Medulla oblongata (tissue), 1 donor: ENCODE results near the gene PBX4.
"Not testable (repeated sequence)": the region's sequence is repeated elsewhere in the genome, so short reads cannot be mapped to it uniquely, and the experiment has no call there.

Source experiments
- DNase-seq: peaks from one replicate; pipeline ENCODE4 v3.0.0-alpha.2; 2015; ENCODE audit errors: extremely low spot score

Gene PBX4

GRCh38 chr19:19627621-19628500 is 9.4 kb upstream of the PBX4 start, which contains the start of gene LPAR2:
LPAR2 (minus strand) TSS chr19:19628220; CDS start chr19:19627275, 945 bp downstream.
- DNase-seq, result no peak

DNA sequence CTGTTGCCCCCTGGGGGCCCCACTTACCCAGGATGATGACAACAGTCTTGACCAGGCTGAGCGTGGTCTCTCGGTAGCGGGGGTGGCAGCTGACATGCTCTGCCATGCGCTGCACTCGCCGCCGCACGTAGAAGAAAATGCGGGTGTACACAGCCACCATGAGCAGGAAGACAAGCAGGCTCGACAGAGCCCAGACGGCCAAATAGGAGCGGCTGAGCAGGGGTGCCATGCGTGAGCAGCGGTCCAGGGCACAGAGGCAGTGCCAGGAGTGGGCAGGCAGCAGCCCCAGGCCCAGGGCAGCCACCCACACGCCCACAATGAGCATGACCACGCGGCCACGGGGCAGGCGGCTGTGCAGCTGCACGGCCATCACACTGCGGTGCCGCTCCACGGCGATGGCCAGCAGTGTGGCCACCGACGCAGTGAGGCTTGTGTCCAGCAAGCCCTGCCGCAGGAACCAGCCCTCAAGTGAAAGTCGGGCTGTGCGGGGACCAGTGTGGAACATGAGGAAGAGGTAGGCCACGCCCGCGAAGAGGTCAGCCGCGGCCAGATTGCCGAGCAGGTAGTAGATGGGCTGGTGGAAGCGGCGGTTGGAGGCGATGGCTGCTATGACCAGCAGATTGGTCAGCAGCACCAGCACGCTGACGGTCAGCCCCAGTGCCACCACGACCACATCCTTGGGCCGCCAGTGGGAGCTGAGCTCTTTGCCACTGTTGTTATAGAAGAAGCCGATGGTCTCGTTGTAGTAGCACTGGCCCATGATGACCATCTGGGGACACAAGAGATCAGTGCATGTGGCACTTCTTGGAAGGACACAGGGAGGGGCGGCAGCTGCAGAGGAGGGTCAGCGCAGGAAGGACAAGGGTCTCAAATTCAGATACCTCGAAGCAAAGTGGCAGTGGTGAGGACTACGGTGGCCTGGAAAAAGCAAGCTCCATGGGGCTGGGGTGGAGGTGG is 8.3 kb upstream of the PBX4 start:
- DNase-seq, result no peak

DNA sequence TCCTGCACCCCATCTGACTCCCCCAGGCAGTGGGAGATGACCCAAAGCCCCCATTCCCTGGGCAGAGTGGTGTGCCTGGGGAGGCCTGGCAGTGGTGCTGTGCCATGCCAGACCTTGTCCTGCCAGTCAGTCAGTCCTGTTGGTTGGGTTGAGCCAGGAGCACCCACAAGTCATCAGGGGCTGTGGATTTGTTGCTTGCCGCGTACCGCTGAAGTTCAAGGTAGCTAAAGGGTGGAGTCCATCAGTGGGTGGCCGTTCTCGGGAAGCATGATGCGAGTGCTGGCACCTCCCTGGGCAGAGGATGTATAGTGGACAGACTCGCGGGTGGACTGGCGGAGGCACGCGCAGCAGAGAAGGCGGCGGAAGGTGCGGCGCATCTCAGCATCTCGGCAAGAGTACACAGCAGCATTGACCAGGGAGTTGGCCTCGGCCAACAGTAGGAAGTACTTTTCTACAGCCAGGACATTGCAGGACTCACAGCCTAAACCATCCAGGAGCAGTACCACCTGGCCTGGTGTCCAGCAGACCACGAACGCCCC is 5.6 kb upstream of the PBX4 start:
- no peak for DNase-seq

DNA sequence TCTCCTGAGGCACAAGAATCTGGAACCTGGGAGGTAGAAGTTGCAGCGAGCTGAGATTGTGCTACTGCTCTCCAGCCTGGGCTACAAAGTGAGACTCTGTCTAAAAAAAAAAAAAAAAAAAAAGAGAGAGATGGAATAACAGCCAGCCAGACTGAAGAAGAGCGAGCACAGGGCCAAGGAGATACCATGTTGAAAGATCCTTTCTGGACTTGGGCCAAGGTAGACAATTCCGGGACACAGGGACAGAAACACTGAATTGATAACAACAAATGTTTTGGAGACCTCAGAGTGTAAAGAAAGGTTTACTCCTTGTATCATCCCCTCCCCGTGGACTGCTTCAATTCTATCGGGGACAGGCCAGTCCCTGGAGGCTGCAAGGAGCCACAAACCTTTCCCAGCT is 4.9 kb upstream of the PBX4 start:
- no peak for DNase-seq

DNA sequence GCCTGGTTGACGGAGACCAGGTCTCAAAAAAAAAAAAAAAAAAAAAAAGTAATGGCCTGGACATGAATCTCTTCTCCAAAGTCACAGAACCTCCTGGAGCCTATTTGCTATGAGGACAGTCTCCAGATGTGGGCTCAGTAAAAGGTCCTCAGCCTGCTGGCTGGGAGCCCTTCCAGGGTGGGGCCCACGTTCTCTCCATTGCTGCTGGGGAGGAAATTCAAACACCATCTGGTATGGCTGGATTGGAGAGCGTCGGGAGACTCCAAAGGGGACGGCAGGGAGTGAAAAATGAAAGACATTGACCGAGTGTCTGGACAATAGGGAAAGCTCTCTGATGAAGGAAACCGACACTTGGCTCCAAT is 1.3 kb upstream of the PBX4 start:
- no peak for DNase-seq

GRCh38 chr19:19619181-19619848 is 828 bp upstream of the PBX4 start:
- no peak for DNase-seq

DNA sequence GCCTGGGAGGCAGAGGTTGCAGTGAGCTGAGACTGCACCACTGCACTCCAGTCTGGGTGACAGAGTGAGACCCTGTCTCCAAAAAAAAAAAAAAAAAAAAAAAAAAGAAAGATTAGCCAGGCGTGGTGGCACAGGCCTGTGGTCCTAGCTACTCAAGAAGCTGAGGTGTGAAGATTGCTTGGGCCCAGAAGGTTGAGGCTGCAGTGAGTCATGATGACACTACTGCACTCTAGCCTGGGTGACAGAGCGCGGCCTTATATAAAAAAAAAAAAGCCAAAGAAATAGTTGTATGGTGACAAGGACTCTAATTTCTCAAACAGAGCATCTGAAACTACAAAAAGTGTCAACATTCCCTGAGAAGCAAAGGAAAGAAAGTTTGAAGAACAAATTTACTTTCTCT is 3.4 kb downstream of the PBX4 start:
- DNase-seq, result no peak

- DNase-seq, result no peak
These were observed 5.0 kb downstream of the PBX4 start for GRCh38 chr19:19613506-19613905.

DNA sequence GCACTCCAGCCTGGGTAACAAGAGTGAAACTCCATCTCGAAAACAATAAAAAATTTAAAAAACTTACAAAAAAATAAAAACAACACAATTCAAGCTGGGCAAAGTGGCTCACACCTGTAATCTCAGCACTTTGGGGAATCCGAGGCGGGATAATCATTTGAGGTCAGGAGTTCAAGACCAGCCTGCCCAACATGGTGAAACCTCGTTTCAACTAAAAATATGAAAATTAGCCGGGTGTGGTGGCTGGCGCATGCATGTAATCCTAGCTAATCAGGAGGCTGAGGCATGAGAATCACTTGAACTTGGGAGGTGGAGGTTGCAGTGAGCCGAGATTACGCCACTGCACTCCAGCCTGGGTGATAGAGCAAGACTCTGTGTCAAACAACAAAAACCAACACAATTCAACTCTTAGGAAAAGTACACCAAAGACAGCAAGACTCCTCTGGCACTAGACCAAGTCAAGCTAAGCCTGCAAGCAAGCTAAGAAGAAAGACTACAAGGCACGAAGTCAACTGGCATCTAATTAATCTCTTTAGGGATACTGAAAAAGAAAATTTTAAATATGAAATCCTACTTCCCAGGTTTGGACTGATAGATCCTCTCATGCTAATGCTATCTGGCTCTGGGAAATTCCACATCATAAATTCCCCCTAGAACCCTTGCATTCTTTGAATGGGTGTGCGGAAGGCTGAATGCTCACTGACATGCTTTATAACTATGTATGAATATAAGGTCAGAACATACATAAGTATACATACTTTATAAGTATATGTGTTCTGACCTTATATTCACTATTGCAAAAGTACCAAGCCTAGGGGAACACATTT is 7.9 kb downstream of the PBX4 start:
- no peak for DNase-seq

DNA sequence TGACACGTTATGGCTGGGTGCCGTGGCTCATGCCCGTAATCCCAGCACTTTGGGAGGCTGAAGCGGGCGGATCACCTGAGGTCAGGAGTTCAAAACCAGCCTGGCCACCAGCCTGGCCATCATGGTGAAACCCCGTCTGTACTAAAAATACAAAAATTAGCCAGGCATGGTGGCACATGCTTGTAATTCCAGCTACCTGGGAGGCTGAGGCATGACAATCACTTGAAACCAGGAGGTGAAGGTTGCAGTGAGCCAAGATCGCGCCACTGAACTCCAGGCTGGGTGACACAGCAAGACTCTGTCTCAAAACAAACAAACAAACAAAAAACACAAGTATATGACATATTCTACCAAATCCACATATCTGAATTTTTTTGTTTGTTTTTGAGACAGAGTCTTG is 11.8 kb downstream of the PBX4 start:
- not testable (repeated sequence) for DNase-seq

- DNase-seq, result no peak
These were observed 12.5 kb downstream of the PBX4 start for GRCh38 chr19:19606021-19606420.

DNA sequence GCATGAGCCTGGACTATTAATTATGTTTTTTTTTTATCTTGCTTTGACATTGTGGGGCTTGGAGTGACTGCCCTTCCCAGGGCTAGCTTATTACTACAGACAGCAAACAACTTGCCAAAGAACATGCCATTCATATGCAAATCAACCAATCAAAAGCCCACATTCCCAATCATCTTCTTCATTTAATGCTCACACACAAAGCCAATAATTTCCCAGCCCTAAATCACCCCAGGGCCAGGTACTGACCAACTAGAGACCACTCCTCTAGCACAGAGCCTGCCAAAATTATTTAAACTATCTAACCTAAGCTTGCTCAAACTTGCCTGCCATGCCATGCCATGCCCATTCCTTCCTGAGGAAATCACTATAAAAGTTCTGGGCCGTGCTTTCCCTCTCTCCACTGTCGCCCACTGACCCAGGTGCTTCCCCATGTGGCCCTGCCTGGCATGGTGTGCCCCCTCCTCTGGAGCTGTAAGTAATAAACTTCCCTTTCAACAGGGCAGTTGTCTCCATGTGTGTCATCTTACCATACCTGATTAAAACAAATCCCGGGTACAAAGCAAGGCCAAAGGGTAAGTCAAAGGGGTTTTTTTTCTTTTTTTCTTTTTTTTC is 15.7 kb downstream of the PBX4 start:
- DNase-seq, result no peak

- no peak for DNase-seq
These were observed 16.3 kb downstream of the PBX4 start for GRCh38 chr19:19602136-19602712.

- no peak for DNase-seq
These were observed 17.6 kb downstream of the PBX4 start for GRCh38 chr19:19600793-19601330.

DNA sequence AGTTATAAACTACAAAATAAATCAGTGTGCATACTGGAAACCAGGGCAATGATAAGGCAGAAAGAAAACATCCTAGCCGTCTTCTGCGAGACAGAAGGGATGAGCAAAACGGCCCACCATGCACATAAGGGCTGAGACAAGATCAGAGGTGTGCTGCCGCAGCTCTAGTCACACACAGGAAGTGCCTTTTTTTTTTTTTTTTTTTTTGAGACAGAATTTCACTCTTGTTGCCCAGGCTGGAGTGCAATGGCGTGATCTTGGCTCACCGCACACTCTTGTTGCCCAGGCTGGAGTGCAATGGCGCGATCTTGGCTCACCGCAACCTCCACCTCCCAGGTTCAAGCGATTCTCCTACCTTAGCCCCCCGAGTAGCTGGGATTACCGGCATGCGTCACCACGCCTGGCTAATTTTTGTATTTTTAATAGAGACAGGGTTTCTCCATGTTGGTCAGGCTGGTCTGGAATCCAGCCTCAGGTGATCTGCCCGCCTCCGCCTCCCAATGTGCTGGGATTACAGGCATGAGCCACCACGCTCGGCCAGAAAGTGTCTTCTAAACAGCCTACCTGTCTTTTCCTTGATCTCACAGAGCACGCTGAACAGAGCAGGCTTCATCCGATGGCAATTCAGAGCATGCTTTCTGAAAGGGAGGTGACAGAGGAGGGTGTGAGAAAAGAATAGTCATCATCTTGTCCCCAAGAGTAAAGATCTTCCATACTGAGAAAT is 19.6 kb downstream of the PBX4 start:
- DNase-seq, result not testable (repeated sequence)

- no peak for DNase-seq
These were observed 20.6 kb downstream of the PBX4 start for GRCh38 chr19:19597809-19598306.

GRCh38 chr19:19595171-19595701 is 23.3 kb downstream of the PBX4 start:
- no peak for DNase-seq

- no peak for DNase-seq
These were observed 24.1 kb downstream of the PBX4 start for GRCh38 chr19:19594381-19594780.

DNA sequence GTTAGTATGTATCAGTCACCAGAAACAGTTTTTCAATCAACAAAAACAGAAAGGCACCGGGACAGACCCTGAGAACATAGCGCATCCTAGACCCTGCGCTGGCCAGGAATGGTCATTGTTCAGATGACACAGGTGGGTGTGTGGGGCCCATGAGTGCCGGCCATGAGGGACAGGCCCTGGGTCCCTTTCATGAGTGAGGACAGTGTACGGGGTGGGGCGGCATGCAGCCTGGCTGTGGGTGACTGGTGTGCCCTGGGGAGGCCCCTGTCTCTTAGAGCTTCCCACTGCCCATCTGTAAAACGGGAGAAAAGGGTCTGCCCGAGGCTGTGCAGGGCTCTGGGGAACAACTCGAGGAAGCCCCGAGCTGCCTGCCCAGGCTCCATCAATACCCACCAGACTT is 25.8 kb downstream of the PBX4 start:
- DNase-seq, result no peak
